GM18868 (cell line): ENCODE results near the gene FYB1.
"Not testable (repeated sequence)": the region's sequence is repeated elsewhere in the genome, so short reads cannot be mapped to it uniquely, and the experiment has no call there.

Experiments used
- ATAC-seq: cut with Tn5 transposase; IDR thresholded peaks from one replicate; pipeline ENCODE4 v1.9.1; 2021; ENCODE audit warnings: mild to moderate bottlenecking, moderate library complexity; ENCODE audit not compliant: unreplicated experiment

Gene FYB1

DNA sequence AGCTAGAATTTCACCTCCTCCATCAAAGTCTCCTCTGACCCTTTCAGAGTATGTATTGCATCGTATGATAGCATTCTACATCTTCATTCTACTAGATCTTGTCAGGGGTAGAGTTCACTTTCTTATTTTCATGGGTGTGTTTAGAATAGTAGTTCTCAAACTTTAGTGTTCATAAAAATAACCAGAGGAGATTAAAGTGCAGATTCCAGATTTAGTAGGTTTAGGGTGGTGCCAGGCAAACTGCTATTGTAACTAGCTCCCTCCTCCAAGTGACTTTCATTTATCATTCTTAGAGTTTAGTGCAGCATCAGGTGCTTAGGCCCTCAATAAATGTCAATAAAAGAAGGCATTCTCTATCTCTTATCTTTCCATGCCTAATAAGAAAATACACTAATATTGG lies 7.2 kb upstream of the FYB1 start:
- ATAC-seq = no peak

GRCh38 chr5:39226100-39226451 lies 6.7 kb upstream of the FYB1 start:
- ATAC-seq = no peak

GRCh38 chr5:39225405-39226099 lies 6.2 kb upstream of the FYB1 start:
- no peak for ATAC-seq

DNA sequence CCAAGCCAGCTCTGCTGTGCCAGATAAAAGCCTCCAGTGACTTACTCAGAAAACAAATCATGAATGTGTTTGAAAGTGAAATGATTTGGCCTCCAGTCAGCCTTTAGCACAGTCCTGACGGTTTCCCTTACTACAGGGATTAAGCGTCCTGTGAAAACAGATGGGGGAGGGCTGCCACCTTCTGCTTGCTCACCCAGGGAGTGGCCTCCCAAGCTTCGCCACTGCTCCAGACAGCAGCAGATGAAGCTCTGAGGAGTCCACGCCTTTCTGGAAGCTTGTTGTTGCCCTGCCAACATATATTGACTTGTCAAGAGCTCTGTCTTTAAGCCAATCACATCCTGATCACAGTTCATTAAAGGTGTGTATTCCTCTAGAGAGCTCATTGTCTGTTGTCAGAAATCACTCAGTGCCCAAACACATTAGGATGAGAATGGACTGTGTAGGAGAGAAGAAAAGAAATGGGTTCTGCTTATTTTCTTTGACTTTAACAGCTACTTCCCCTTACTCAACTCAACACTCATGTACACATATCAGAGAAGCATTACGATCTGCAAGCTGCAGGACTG lies 4.9 kb upstream of the FYB1 start:
- ATAC-seq = no peak

GRCh38 chr5:39223565-39224156 lies 4.3 kb upstream of the FYB1 start:
- no peak for ATAC-seq

DNA sequence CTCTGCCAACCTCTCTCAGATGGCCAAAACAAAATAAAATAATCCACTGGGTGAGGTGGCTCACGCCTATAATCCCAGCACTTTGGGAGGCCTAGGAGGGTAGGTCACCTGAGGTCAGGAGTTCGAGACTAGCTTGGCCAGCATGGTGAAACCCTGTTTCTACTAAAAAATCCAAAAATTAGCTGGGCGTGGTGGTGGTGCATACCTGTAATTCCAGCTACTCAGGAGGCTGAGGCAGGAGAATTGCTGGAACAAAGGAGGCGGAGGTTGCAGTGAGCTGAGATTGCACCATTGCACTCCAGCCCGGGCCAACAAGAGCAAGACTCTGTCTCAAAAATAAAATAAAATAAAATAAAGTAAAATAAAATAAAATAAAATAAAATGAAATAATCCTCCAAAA lies 2.3 kb upstream of the FYB1 start:
- ATAC-seq = not testable (repeated sequence)

DNA sequence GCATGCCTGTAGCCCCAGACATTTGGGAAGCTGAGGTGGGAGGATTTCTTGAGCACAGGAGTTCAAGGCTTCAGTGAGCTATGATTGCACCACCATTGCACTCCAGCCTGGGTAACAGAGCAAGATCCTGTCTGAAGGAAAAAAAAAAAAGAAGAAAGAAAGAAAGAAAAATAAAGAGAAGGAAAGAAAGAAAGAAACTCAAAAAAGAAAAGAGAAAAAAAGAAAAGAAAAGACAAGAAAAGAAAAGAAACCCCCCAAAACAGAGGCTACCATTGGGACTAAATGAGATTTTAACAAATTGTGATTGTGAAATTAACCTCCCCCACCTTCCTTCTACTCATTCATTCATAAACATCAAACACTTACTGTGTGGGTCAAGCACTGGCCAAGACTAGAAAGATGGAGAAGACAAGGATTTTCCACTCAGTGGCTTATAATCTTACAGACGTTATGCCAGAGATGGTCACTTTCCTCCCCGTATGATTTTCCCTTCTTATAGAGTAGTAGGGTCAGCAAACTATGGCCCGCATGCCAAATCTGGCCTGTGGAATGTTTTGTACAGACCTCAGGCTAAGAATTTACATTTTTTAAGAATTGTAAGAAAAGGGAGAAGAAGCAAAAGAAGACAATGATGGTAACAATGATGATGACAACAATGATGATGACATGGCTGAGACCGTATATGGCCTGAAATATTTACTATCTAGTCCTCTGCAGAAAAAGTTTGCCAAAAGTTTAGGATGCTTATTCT lies 1.1 kb upstream of the FYB1 start:
- no peak for ATAC-seq

DNA sequence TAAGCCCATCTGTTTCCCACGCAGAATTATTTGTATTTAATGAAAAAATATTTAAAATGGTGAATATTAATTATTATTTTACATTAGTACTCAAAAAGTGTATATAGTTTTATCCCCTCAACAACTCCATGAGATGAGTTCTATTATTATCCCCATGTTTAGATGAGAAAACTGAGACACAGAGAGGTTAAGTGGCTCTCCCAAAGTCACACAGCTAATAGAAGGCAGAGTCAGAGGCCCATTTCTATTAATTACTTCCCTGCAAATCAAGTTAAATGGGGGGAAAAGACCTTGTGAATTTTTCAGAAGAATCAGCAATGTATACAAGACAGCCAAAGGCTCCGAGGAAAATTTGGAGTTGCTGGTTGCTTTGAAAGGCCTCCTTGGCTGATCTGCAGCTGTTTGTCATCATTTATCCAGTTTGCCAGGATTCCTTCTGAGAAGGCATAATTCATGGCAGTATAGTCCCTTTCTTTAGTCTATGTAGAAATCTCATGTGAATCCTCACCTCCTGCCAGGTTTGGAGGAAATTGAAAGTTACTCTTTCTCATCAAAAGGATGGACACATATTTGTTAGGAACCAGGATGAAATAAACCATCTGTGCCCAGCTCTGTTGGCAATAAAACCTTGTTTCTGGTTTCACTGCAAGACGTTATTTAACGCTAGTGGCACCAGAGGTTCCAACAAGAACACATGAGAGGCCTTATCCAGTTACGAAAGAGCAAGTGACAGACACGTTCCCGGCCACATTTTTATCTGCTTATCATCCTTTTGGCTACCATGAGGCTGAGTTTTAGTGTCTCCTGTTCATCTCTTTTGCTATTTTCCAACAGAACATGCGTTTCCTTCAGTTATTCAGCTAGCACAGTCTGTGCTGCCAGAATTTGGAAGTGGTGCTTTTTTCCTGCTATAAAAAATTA lies 621 bp downstream of the FYB1 start:
- ATAC-seq = no peak

- peak; percentile 69 for ATAC-seq
These were observed 1.7 kb downstream of the FYB1 start for GRCh38 chr5:39217365-39218281.

DNA sequence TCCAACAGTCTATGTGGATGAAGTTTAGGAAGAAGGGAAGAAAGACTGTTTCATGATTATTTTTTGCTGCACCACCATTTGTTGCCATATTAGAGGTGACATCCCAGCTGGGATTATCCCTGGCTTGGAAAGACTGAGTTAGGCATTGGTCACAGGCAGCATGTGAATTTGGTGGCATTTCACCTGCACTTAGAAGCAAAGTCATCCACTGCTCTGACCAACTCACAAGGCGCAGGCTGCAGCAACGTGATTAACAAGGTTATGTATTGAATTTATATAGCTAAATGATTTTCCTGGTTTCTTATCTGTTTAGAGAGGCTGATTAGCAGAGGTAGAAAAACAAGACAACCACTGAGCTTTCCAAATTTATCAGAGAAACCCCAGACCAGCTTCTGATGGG lies 2.7 kb downstream of the FYB1 start:
- ATAC-seq = no peak

DNA sequence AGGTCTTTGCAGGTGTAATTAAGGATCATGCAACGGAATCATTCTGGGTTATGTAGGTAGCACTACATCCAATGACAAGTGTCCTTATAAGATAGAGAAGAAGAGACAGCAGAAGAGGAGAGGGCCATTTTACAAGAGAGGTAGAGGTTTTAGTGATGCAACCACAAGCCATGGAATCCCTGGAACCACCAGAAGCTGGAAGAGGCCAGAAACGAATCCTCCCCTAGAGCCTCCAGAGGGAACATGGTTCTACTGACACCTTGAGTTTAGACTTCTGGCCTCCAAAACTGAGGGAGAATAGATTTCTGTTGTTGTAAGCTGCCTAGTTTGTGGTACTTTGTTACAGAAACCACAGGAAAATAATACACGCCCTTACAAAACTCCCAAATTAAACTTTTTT lies 3.5 kb downstream of the FYB1 start:
- no peak for ATAC-seq

GRCh38 chr5:39214912-39215709 lies 4.3 kb downstream of the FYB1 start:
- ATAC-seq = no peak

DNA sequence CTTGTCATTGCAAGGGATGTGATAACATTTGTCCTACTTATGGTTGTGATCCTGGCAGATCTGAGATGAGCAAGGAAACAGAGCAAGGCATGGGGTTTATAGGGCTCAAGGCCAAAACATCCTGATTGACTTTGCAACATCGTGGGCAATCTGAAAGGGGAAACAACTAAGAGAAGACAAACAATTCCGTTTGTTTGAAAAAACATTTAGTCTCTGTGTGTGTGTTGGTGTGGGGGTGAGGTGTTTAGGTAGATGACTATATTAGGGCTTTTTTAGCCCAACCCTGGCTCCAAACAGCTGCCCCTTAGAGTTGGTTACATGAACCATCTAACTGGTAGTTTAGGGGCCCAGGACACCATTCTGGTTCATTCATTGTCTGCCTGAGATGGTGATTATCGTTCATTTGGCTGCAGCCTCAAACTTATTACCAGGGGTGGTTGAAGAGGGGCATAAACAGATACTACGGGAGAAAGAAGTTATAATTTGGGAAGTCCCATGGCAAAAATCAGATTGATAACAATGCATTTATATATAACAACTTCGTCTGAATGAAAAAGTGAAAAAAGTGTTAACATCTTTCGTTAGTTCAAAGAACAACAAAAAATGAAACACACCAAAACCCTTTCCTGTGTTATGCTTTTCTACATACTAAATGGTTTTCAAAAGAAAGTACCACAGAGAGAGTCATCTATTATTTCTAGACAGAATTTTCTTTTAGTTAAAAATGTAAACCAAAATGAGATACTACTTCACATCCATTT lies 5.7 kb downstream of the FYB1 start:
- peak; percentile 19 for ATAC-seq

DNA sequence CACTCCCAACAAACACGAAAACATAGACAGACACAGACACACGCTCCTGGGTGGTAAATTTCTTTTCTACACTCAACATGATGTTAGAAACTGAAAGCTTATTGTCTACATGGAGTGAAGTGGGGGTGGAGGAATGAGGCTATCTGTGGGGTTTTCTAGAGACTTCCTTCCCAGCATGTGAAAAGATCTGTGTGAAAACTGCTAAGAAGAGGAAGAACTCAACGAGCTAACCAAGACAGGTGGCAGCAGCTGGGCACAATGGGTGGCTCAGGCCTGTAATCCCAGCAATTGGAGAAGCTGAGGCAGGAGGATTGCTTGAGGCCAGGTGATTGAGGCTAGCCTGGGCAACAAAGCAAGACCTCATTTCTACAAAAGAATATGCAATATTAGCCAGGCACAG lies 7.6 kb downstream of the FYB1 start:
- peak; percentile 44 for ATAC-seq

DNA sequence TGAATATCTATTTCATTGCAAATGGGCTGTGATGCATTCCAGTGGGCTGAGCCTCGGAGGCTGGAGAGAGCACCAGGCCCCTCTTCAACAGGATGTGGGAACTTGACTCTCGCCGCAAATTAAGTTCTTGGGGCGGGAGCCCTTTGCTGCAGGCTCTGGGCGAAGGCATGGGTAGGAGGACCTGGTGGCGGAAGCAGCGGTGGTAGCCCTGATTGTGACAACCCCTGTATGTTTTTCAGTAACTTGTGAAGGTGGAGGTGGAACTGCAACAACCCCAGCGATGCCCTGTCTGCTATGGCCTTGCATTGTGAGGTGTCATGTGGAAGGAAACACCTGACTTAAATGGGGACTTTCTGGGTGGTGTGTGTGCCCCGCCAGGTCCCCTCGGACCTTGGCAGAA lies 9.4 kb downstream of the FYB1 start:
- peak; percentile 60 for ATAC-seq

GRCh38 chr5:39208471-39208870 lies 10.9 kb downstream of the FYB1 start:
- ATAC-seq = no peak

DNA sequence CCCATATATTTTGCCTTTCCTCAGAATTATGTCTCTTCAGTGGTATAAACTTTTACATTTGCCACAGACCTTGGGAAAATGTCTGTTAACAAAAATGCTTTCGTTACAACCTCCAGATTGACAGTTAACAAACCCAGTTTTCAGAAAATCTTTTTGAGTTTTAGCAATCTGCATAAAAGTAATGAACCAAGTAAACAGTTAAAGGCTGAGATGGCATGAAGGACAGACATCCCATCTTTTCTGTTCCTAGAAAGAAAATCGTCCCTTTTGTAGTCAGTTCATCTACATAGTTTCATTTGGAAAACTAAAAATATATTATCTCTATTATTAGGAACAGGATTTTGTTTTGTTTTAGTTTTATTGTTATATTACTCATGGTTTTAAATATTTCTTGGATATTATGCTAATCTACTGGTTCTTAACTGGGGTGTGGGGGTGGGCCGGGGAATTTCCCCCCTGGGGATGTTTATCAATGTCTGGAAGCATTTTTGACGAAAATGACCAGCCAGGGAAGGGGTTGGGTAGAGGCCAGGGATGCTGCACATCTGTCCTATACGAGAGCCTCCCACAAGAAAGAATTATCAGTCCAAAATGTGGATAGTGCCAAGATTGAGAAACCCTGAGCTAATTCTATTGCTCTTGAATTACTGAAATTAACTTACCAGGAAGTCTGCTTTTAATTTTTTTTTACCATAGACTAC lies 11.9 kb downstream of the FYB1 start:
- ATAC-seq = no peak
